ENCODE results near the gene KYAT1.
A peak's percentile ranks its signal among the peaks of the same experiment; 100 is the strongest.
"Not testable (repeated sequence)": the region's sequence is repeated elsewhere in the genome, so short reads cannot be mapped to it uniquely, and the experiment has no call there.

KYAT1 gene

GRCh38 chr9:128845186-128845931 is 36.4 kb downstream of the KYAT1 start:
- FAIRE-seq = no peak
- DNase-seq (ENCODE audit: insufficient read length, low spot score) = no peak

DNA sequence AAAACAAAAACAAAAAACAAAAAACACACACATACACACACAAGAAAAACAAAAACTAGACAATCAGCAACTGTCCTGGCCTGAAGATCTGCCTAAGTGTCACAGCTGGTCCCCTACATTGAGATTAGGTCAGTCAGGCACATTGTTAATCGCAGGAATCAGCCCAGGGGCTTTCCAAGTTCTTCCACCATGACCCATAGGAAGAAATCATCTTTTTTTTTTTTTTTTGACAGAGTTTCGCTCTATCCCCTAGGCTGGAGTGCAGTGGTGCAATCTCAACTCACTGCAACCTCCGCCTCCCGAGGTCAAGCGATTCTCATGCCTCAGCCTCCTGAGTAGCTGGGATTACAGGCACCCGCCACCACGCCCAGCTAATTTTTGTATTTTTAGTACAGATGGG is 38.6 kb downstream of the KYAT1 start:
- FAIRE-seq; DNase-seq (ENCODE audit: insufficient read length, low spot score): not testable (repeated sequence)

DNA sequence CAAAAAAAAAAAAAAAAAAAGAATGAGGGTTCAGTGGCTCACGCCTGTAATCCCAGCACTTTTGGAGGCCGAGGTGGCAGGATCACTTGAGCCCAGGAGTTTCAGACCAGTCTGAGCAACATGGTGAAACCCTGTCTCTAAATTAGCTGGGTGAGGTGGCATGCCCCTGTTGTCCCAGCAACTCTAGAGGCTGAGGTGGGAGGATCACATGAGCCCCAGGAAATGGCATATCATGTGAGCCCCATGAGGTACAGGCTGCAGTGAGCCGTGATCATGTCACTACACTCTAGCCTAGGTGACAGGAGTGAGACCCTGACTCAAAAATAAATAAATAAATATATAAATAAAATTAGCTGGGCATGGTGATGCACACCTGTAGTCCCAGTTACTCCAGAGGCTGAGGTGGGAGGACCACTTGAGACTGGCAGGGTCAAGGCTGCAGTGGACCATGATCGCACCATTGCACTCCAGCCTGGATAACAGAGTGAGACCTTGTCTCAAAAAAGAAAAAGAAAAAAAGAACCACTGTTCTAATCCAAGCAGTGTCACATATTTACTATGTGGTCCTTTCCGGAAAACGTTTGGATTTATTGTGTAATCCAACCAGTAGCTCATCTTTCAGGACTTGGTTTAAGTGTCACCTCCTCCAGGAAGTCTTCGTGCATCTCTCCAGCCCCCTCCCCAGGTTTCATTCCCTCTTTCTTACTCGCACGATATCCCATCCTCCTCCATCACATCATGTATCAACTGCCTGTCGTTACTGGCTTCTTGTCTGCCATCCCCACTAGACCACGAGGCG is 39.9 kb downstream of the KYAT1 start:
- FAIRE-seq = no peak
- DNase-seq (ENCODE audit: insufficient read length, low spot score) = no peak

DNA sequence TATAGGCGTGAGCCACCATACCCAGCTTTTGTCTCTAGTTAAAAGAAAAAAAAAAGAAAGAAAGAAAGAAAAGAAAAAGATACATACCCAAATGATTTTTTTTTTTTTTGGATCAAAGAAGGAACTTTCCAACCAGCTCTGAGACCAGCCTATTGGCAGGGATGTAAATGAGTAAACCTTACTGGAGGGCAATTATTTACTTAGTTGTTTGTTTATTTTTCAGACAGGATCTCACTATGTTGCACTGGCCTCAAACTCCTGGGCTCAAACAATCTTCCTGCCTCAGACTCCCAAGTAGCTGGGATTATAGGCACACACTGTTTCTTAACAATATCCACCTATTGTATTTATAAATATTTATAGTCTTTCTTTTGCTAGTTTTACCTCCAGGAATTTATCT is 41.2 kb downstream of the KYAT1 start:
- no peak for DNase-seq (ENCODE audit: insufficient read length, low spot score)
- no peak for FAIRE-seq

- FAIRE-seq = no peak
- no peak for DNase-seq (ENCODE audit: insufficient read length, low spot score)
Observed at GRCh38 chr9:128838338-128838737, 43.4 kb downstream of the KYAT1 start.

DNA sequence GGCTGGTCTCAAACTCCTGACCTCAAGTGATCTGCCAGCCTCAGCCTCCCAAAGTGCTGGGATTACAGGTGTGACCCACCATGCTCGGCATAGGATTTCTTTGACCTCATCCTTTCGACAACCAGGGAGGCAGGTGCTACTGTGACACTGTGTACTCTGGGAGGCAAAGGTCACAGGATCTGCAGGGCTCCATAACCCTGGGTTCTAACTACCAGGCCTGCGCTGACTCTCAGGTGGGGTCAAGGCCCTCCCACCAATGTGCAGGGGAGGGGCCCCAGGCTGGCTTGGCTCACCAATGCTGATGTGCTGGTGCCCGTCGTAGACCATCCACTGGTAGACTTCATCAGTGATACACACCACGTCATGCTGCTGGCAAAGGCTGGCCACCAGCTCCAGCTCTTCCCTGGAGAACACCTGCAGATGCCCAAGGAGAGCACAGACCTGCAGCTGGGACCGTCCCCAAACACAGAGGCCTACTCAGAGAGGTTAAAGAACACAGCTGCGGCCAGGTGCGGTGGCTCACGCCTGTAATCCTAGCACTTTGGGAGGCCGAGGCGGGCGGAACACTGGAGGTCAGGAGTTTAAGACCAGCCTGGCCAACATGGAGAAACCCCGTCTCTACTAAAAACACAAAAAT is 45.1 kb downstream of the KYAT1 start:
- no peak for DNase-seq (ENCODE audit: insufficient read length, low spot score)
- FAIRE-seq = no peak

DNA sequence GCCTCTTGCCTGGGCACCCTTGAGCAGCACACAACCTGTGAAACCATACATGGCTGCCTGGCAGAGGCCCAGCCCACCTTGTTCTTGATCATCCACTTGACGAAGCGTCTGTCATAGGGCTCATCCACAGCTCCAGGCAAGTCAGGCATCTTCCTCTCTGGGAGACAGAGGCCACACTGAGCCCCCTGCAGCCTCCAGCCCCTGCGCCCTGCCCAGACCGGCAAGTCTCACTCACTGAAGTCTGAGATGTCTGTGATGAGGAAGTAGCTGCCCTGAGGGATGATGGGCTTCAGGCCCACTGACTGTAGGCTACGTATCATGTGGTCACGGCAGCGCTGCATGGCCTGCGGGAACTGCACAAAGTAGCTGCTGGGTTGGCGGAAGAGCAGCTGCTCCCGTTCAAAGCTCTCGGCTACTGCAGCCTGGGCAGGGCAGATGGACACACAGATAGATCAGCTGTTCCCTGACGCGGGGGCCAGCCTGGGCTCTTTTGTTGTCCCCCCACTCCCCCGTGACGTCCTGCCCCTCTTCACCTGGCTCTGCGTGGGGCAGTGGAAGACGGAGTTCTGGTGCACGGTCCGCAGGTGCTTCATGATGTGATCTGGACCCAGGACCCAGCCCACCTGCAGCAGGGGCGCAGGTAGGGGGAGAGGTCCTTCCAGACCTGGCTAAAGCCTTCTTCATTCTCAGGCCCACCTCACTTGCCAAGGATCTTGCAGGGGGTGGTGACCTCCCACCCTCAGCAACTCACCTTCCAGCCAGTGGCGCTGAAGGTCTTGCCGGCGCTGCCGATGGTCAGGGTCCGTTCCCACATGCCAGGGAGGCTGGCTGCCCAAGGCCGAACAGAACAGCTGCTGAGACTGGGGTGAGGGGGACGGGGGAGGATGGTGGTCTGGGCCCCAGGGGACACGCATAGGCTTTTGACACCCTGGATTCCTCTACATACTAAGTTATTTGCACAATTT is 46.2 kb downstream of the KYAT1 start:
- DNase-seq (ENCODE audit: insufficient read length, low spot score) (no peak), FAIRE-seq (no peak)

DNA sequence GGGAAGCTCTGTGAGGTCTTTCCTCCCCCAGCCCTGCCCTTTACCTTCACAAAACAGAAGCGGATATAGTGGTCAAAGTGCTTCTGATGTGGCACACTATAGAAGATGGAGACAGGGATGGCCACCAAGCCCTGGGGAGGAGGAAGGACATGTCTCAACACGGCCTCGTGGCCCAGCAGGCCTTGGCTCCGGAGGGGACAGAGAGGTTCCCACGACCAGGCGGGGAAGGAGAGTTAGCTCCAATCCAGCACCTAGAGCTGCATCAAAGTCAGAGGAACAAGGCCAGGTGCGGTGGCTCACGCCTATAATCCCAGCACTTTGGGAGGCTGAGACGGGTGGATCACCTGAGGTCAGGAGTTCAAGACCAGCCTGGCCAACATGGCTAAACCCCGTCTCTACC is 48.1 kb downstream of the KYAT1 start:
- FAIRE-seq (no peak), DNase-seq (ENCODE audit: insufficient read length, low spot score) (no peak)

- FAIRE-seq (peak; percentile 95), DNase-seq (ENCODE audit: insufficient read length, low spot score) (peak; percentile 99)
Observed at GRCh38 chr9:128829477-128830251, 52.1 kb downstream of the KYAT1 start, which contains the start of gene SPOUT1. Gene SPOUT1, minus strand, starts transcription at chr9:128829794. Its CDS starts 14 bp downstream, at chr9:128829780.

GRCh38 chr9:128828719-128829452 is 52.9 kb downstream of the KYAT1 start:
- FAIRE-seq (no peak), DNase-seq (ENCODE audit: insufficient read length, low spot score) (no peak)

DNA sequence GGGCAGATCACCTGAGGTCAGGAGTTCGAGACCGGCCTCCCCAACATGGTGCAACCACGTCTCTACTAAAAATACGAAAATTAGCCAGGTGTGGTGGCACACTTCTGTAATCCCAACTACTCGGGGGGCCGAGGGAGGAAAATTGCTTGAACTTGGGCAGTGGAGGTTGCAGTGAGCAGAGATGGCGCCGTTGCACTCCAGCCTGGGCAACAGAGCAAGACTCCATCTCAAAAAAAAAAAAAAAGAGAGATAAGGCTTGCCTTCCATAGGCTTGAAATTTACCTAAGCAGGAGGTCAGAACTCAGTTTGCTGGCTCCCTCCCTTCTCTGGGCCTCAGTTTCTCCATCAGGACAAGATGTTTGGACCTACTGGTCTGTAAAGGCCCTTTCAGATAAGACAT is 53.5 kb downstream of the KYAT1 start:
- no peak for DNase-seq (ENCODE audit: insufficient read length, low spot score)

GRCh38 chr9:128825923-128826700 is 55.6 kb downstream of the KYAT1 start:
- DNase-seq (ENCODE audit: insufficient read length, low spot score) = no peak
- FAIRE-seq = no peak

More for the DNA sequence above, 53.5 kb downstream of the KYAT1 start:
- no peak for FAIRE-seq

DNA sequence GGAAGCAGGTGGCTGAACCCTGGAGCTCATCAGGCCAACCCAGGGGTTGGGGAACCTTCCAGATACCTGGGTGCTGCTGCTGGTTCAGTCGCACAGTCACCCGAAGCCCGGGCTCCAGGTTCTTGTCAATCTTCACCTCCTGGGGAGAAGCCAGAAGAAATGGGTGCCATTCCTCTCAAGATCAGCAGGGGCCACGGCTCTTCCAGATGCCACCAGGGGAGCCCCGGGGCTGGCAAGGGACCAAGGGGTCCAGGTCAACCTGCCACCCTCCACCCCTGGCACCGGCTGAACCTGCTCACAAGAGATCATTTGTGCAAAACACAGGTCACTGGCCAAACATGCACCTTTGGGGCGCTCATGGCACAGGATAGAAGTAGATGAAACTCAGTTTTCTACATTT is 56.8 kb downstream of the KYAT1 start:
- no peak for DNase-seq (ENCODE audit: insufficient read length, low spot score)
- FAIRE-seq = no peak

GRCh38 chr9:128823903-128824406 is 57.8 kb downstream of the KYAT1 start:
- no peak for FAIRE-seq
- DNase-seq (ENCODE audit: insufficient read length, low spot score) = no peak

GRCh38 chr9:128823362-128823902 is 58.3 kb downstream of the KYAT1 start:
- no peak for FAIRE-seq
- no peak for DNase-seq (ENCODE audit: insufficient read length, low spot score)

DNA sequence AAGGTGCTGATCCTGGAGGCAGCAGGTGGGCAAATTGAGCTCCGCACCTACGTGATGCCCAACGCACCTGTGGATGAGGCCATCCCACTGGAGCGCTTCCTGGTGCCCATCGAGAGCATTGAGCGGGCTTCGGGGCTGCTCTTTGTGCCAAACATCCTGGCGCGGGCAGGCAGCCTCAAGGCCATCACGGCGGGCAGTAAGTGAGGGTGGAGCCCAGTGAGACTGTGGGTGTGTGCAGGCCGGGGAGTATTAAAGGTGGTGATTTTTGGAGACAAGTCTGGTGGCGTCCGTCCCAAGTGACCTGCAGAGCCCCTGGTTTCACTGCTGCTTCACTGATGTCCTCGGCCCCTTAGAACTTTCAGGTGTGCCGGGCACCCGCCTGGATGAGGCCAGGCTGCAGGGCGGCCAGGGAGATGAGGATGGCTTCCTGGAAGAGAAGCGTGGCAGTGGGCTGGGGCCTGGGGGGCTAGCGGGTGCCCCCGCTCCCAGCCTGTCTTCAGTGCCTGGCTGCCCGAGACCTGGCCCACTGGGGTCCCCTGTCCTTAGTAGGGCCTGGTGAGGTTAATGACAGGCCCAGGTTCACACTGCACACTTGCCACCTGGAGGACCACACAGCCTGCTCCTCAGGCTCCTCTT is 59.2 kb downstream of the KYAT1 start:
- FAIRE-seq (no peak), DNase-seq (ENCODE audit: insufficient read length, low spot score) (no peak)
